Measurements from ENCODE around the gene UBL4A.

GRCh38 chrX:154437971-154438893 is 48.2 kb downstream of the UBL4A start:
- TF ChIP-seq SNAI2 (CRISPR knock-in tag; IDR thresholded peaks at IDR 0.05) (no peak), TCF4 (CRISPR knock-in tag; IDR thresholded peaks at IDR 0.05; ENCODE audit: borderline replicate concordance) (no peak), PATZ1 (CRISPR knock-in tag; IDR thresholded peaks at IDR 0.05; ENCODE audit: borderline replicate concordance) (no peak), CREB5 (CRISPR knock-in tag; IDR thresholded peaks at IDR 0.05; ENCODE audit: low read depth) (no peak), OSR1 (CRISPR knock-in tag; IDR thresholded peaks at IDR 0.05) (no peak), TSHZ2 (CRISPR knock-in tag; IDR thresholded peaks at IDR 0.05) (no peak)

Measured in SK-N-SH treated with all-trans-retinoic acid at 6 μM for 48 hours (cell line).